ENCODE results near the gene GABRE.

GRCh38 chrX:151954730-151955129 lies 19.7 kb downstream of the GABRE start:
- TF ChIP-seq CTCF (IDR thresholded peaks at IDR 0.05; ENCODE audit: poor library complexity, severe bottlenecking) (no peak), EP300 (conservative IDR thresholded peaks at IDR 0.05; ENCODE audit: poor library complexity, severe bottlenecking) (no peak)

Data from neural cell (in vitro differentiated cells).